H1 (cell line): ENCODE results near the gene AKT1.

ENCODE experiments used
- EGR1 ChIP-seq: IDR thresholded peaks from 2 replicates; pipeline ENCODE4 v1.6.1; 2011; ENCODE audit warnings: low read depth, low read length, borderline replicate concordance
- EP300 ChIP-seq, 2 experiments: IDR thresholded peaks; 1 replicate in 1 of 2; 2 replicates in 1 of 2; pipeline ENCODE4 v1.6.1; 2011 to 2012; ENCODE audit warnings: low read depth in 2 of 2, low read length in 2 of 2, mild to moderate bottlenecking in 2 of 2, borderline replicate concordance in 1 of 2, inconsistent platforms in 1 of 2, moderate library complexity in 1 of 2
- POLR2A ChIP-seq, 2 experiments: IDR thresholded peaks; 1 replicate in 1 of 2; 2 replicates in 1 of 2; pipeline ENCODE4 v1.6.1; 2011; ENCODE audit warnings: low read depth in 2 of 2, low read length in 2 of 2, mild to moderate bottlenecking in 2 of 2; ENCODE audit errors: control extremely low read depth in 1 of 2
- POLR2AphosphoS5 ChIP-seq: IDR thresholded peaks from 2 replicates; pipeline ENCODE4 v1.6.1; 2011; ENCODE audit warnings: low read depth, low read length
- RFX5 ChIP-seq: IDR thresholded peaks from 2 replicates; pipeline ENCODE4 v1.6.1; 2011; ENCODE audit warnings: low read depth, low read length, improper control_type of control experiment, borderline replicate concordance
- TAF1 ChIP-seq: IDR thresholded peaks from 2 replicates; pipeline ENCODE4 v1.6.1; 2011; ENCODE audit warnings: mild to moderate bottlenecking, low read depth, low read length
- ZNF274 ChIP-seq: IDR thresholded peaks from 2 replicates; pipeline ENCODE4 v1.7.0; 2012; ENCODE audit warnings: low read length, borderline replicate concordance; ENCODE audit errors: extremely low read depth
- TF ChIP-seq, protein P1 (sequence below), 3 experiments: IDR thresholded peaks; 1 replicate in 2 of 3; 2 replicates in 1 of 3; pipeline versions ENCODE4 v1.5.1 to v1.6.1; 2011; ENCODE audit warnings: low read length in 3 of 3, mild to moderate bottlenecking in 3 of 3, inconsistent platforms in 2 of 3, low read depth in 1 of 3, moderate library complexity in 1 of 3; ENCODE audit not compliant: insufficient read depth in 1 of 3; ENCODE audit errors: control extremely low read depth in 1 of 3
- TF ChIP-seq, protein P2 (sequence below): IDR thresholded peaks from 2 replicates; pipeline ENCODE4 v1.6.1; 2011; ENCODE audit warnings: low read length, improper control_type of control experiment

DNA sequence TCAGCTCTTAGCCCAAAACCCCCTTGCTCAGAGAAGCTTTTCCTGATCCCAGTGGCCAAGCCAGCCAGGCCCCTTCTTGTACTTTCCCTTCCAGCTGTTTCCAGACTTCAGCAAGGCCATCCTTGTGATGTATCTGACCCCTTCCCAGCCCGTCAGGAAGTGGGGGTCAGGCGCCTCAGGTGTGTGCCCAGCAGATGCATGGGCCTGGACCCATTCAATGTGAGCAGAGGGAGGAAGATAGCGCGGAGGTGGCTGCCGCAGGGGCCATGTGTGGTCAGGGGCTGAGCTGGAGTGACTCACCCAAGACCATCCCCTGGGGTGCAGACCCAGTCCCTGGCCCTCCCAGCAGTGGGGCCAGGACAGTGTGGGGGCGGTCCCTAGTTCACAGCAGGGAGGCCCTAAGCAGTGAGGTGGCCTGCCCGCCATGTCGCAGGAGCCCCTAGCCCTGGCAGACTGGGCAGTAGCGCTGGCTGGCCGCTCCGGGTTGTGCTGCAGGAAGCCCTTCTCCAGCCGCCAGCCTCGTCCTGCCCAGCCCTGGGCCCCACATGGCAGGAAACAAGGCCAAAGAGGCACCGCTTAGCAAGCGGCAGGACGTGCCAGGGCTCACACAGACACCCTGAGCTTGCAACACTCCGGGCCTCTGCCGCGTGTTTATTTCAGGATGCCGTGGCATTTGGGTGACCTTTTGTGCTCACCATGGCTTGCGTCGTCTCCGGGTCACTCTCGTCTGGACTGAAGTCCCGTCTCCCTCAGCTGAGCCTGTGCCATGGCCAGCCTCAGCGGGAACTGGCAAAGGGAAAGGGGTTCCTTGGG, 59.5 kb downstream of the AKT1 start:
- TF ChIP-seq TAF1 (no peak), EGR1 (no peak), EP300 (IDR thresholded peaks at IDR 0.05; ENCODE audit: borderline replicate concordance in 1 of 2, low read depth in 2 of 2, low read length in 2 of 2) (no peak), POLR2A (IDR thresholded peaks at IDR 0.05; ENCODE audit: control extremely low read depth in 1 of 2, low read depth in 2 of 2, low read length in 2 of 2) (no peak), ZNF274 (no peak), RFX5 (no peak), POLR2AphosphoS5 (no peak)
- TF ChIP-seq, protein P1, sequence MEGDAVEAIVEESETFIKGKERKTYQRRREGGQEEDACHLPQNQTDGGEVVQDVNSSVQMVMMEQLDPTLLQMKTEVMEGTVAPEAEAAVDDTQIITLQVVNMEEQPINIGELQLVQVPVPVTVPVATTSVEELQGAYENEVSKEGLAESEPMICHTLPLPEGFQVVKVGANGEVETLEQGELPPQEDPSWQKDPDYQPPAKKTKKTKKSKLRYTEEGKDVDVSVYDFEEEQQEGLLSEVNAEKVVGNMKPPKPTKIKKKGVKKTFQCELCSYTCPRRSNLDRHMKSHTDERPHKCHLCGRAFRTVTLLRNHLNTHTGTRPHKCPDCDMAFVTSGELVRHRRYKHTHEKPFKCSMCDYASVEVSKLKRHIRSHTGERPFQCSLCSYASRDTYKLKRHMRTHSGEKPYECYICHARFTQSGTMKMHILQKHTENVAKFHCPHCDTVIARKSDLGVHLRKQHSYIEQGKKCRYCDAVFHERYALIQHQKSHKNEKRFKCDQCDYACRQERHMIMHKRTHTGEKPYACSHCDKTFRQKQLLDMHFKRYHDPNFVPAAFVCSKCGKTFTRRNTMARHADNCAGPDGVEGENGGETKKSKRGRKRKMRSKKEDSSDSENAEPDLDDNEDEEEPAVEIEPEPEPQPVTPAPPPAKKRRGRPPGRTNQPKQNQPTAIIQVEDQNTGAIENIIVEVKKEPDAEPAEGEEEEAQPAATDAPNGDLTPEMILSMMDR (IDR thresholded peaks at IDR 0.05; ENCODE audit: control extremely low read depth in 1 of 3, insufficient read depth in 1 of 3, low read depth in 1 of 3, low read length in 3 of 3) = no peak
- TF ChIP-seq, protein P2, sequence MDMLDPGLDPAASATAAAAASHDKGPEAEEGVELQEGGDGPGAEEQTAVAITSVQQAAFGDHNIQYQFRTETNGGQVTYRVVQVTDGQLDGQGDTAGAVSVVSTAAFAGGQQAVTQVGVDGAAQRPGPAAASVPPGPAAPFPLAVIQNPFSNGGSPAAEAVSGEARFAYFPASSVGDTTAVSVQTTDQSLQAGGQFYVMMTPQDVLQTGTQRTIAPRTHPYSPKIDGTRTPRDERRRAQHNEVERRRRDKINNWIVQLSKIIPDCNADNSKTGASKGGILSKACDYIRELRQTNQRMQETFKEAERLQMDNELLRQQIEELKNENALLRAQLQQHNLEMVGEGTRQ = no peak
